Left ventricle myocardium superior (tissue), 1 donor: Measurements from ENCODE around the gene AK9. TPM values are rescaled to one million over a fixed set of nuclear protein-coding genes. Genes with fewer than 3 reads are reported as not detected.
A peak's percentile ranks its signal among the peaks of the same experiment; 100 is the strongest.
"Not testable (repeated sequence)": the region's sequence is repeated elsewhere in the genome, so short reads cannot be mapped to it uniquely, and the experiment has no call there.

Experiments
- ATAC-seq: fragments of 200-7000 bp; cut with Tn5 transposase; one replicate; pipeline ENCODE4 v1.9.1; 2020; ENCODE audit warnings: mild to moderate bottlenecking, moderate library complexity
- DNase-seq: peaks from one replicate; pipeline ENCODE4 v3.0.0-alpha.2; 2020
- intact Hi-C: fragments of 100-400 bp; cut with micrococcal nuclease; formaldehyde crosslinking; loops from one replicate; pipeline ENCODE4 v1.11.0; 2022
- total RNA-seq: library from RNA; stranded (reverse); fragmentation: NEBNext Ultra II Directional; extraction: Animal tissue kit (Norgen Biotek cat#: 25700); gene quantifications from one replicate; pipeline ENCODE4 v1.2.1, GENCODE V29; 2021
- donor health status: DM: no; HTN: yes; CAD: no; lungs with severe emphysema.

The AK9 gene
- total RNA-seq, 1 donor from 2014 or later, result 11.7 TPM

DNA sequence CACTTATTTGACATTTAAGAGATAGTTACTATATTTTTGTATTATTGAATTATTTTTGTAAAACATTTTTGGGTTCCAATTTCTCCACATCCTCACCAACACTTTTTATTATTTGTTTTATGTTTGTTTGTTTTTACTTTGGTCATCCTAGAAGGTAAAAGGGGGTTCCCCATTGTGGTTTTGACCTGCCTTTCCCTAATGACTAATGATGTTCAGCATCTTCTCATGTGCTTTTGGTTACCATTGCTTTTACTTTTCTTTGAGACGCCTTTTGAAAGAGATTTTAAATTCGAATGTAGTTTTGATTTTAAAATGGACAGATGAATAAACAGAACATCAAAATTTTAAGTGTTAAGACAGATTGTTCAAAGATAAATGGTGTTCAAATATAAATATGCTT is 46.9 kb downstream of the AK9 start:
- DNase-seq (no peak), ATAC-seq (no peak)
- intact Hi-C loops, result no loop called here

DNA sequence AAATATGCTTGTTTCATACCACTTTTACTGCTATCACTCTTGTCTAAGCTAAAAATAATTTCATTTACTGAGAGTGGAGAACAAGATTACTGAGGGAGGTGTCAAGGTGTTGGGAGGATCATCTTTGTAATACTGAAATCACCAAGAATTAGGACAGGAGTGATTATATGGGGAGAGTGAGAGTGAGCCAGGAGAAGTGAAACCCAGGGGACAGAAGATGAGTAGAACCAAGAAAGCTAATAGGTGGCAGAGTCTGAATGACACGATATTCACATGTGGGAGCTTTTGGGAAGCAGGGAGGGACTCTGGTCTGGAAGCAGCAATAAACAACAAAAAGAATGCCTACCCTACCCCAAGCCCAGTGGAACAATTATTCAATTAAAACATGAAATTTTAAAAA is 58.6 kb downstream of the AK9 start:
- DNase-seq, result no peak
- intact Hi-C loops, result no loop called here
- ATAC-seq, result no peak

DNA sequence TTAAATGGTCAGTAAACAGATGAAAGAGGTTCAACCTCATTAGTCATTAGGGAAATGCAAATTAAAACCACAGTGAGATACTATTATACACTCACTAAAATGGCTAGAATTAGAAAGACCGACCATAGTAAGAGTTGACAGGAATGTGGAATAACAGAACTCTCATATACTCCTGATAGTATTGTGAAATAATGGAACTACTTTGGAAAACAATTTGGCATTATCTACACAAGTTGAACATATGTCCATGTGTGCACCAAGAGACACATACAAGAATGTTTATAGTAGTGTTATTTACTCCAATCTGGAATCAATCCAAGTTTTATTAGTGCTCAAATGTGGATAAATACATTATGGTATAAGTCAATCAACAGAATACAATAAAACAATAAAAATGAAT is 59.6 kb downstream of the AK9 start:
- intact Hi-C loops, result no loop called here
- DNase-seq, result no peak
- ATAC-seq, result no peak

DNA sequence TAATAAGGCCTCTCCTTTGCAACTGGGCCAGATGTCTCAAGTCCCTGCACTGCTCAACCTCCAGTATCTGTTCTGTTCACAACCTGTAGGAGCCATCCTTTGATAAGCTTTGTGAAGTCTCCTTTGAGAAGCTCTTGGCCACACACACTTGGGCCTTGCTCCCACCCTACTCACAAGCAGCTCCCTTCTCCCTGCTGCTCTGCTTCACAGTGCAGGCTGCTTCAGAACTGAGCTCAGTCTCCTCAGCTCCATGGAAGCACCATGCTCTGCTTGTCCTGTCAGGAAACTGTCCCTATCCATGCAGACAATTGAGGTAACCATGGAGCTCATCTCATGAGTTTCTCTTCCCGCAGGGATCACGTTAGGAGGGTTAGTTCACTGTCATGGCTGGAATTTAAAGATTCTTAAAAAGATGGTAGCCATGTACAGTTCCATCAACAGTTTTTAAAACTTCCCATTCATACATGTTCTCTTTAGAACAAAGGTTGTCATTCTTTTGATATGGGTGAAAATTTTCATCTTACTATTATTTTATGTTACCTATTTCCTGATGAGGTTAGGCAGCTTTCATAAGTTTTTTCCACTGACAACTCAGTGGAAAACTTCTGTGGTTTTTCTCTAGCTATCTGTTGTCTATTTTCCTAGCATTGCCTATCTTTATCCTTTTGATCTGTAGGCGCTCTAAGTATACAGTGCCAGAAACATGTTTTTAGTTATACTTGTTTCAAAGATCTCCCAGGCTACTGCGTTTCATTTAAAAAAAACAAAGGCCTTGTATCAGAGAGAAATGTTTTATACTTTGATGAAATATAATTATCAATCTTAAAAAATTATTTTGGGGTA is 62.6 kb downstream of the AK9 start:
- DNase-seq, result no peak
- intact Hi-C loops, result no loop called here
- ATAC-seq, result no peak

- ATAC-seq (no peak), DNase-seq (no peak)
- intact Hi-C loops, result no loop called here
Observed at GRCh38 chr6:109626311-109626710, 64.7 kb downstream of the AK9 start.

- intact Hi-C loops, result no loop called here
- DNase-seq (no peak), ATAC-seq (no peak)
Observed at GRCh38 chr6:109625199-109625598, 65.8 kb downstream of the AK9 start.

DNA sequence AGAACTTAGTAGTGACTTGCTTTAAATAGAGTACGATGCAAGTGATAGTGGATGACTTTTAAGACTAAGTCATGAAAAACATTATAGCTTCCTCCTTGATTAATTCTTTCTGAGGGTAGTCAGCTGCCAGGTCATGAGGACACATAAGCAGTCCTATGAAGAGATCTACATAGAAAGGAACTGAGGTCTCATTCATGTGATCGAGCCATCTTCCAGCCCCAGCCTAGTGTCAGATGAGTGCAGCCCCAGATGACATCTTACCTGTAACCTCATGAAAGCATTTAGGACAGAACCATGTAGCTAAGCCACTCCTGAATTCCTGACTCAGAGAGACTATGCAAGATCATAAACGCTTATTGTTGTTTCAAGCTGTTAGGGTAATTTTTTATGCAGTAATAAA is 67.7 kb downstream of the AK9 start:
- intact Hi-C loops, result no loop called here
- ATAC-seq (no peak), DNase-seq (no peak)

DNA sequence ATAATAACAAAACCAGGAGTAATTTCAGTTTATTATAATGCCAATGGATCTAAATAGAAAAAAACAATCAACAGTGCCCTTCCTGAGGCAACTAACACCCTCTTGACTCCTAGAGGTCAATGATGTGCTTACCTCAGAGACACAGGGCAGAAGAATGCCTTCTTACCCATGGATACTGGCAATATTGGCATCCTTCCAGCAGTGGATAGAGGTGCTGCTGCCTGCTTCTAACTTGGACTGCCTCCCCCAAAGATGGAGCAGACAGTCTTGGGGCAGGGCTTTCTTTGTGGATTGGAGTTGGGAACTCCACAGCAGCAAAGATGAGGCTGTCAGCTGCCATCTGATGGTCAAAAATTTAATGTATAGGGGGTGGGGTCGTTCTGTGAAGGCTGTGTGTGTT is 78.7 kb downstream of the AK9 start:
- ATAC-seq, result no peak
- intact Hi-C loops, result no loop called here
- DNase-seq, result no peak

- intact Hi-C loops, result no loop called here
- ATAC-seq (no peak), DNase-seq (no peak)
Observed at GRCh38 chr6:109611502-109611901, 79.5 kb downstream of the AK9 start.

- intact Hi-C loops, result no loop called here
- ATAC-seq, result no peak
- no peak for DNase-seq
Observed at GRCh38 chr6:109610590-109610989, 80.4 kb downstream of the AK9 start.

DNA sequence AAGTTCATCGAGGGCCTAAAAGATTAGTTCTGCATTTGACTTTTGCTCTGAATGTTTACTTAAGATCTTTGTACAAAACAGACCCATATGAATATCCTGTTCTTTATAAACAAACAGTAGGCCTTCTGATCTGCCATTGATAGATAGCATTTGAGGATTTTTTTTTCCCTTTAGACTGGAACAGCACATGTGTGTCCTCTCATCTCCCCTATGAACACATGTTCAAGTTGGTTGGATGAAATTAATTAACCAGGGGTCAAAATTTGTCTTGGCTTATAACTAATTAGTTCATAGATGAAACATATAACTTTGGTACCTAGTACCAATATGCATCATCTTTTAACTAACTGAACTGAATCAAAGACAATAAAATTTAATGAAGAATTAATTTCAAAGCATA is 81.3 kb downstream of the AK9 start:
- ATAC-seq (no peak), DNase-seq (no peak)
- intact Hi-C loops, result no loop called here

DNA sequence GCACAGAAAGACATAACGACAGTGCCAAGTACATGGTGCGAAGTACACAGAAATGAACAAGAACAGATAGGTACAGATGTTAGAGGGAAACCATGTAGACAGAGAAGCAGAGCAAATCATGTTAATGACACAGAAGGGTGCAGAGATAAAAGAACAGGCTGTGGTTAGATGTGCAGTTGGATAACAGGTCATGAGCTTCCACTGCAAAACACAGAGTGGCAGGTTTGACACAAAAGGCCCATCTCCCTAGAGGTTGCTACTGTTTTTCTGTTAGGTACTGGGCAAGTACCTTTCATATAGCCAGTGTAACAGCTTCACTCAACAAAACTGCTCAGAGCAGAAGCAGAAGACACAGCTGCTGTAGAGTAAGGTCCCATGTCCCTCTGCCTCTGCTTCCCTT is 84.6 kb downstream of the AK9 start:
- intact Hi-C loops, result no loop called here
- no peak for ATAC-seq
- DNase-seq, result no peak

DNA sequence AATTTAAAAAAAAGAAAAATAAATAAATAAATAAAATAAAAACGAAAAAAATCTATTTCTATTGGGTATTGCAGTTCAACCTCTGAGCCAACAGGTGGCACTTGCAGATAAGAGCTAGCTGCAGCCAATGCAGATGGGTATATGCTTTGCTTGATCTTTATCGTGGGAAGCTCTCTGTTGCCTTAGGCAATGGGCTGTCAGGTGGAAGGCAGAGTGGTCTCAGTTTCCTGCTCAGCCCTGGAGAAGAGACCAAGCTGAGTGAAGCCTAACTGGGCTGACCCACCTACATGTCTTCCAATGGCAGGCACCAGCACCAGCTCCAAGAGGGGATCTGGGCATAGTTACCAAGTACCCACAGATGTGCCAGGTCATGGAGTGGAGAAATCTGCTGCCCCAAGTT is 95.0 kb downstream of the AK9 start:
- no peak for ATAC-seq
- intact Hi-C loops, result no loop called here
- no peak for DNase-seq

DNA sequence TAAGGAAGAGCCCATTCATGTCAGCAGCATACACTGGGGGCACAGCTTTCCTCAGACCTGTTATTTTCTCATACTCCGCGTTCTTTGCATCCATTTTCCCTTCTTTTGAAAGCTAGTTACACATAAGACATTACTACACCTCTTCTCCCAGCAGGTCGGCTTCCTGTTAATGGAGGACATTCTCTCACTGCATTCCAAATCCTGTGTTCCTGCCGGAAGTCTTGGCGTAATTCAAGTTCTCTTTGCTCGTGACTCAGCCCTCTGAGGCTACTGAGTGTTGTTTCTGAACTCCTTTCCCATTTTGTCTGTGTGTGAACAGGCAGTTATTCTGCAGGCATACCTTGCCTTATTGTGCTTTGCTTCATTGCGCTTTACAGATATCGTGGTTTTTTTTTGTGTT is 110.5 kb downstream of the AK9 start:
- intact Hi-C loops, result no loop called here
- DNase-seq (no peak), ATAC-seq (no peak)

DNA sequence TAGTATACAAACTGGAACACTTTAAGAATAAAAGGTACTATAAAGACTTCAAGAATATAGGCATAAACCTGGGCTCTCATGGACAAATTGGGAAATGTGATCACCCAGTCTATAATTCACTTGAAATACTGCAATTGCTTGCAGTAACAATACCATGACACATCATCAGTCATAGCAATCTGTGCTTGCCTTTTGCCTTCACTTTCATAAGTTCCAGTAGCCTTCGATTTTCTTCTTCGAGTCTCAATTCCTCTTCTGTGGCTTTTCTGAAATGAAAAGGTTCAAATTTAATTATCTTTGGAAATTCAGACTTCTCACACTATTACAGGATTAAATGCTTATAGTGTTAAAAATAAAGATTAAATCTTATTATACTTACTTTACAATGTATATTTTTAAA is 111.6 kb downstream of the AK9 start:
- ATAC-seq (no peak), DNase-seq (no peak)
- intact Hi-C loops, result no loop called here

DNA sequence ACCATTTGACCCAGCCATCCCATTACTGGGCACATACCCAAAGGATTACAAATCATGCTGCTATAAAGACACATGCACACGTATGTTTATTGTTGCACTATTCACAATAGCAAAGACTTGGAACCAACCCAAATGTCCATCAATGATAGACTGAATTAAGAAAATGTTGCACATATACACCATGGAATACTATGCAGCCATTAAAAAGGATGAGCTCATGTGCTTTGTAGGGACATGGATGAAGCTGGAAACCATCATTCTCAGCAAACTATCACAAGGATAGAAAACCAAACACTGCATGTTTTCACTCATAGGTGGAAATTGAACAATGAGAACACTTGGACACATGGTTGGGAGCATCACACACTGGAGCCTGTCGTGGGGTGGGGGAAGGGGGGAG is 121.1 kb downstream of the AK9 start:
- ATAC-seq, intact Hi-C loops, DNase-seq: not testable (repeated sequence)

DNA sequence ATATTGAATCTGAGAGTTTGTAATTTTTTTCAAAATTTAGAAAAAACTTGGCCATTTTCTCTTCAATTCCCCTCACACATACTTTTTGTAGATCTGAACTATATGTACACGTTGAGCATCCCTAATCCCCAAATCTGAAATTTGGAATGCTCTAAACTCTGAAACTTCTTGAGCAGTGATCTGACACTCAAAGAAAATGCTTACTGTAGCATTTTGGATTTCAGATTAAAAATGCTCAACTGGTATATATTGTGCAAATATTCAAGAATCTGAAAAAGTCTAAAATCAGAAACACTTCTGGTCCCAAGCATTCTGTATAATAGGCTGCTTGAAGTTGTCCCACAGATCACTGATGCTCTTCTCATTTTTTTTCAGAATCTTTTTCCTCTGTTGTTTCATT is 129.2 kb downstream of the AK9 start:
- intact Hi-C loops, result no loop called here
- DNase-seq, result no peak
- no peak for ATAC-seq

- ATAC-seq (no peak), DNase-seq (no peak)
- intact Hi-C loops, result no loop called here
Observed at GRCh38 chr6:109531446-109531845, 159.6 kb downstream of the AK9 start.

DNA sequence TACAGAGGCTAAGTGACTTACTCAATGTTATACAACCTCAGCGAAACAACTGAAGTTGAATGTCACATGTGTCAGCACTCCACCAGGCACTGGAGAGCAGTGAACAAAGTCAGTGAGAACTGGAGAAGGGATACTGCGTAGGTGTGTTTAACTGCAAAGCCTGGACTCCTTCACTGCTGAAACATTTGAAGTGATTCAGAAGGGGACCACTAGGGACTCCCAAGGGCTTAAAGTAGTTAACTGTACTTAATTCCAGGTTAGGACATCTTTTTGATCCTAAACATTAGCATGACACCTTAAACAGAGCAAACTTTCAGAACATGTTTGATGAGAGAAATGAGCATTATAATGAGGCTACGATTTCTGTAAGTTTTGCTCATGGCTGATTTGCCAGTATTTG is 163.0 kb downstream of the AK9 start:
- intact Hi-C loops, result no loop called here
- no peak for ATAC-seq
- no peak for DNase-seq

DNA sequence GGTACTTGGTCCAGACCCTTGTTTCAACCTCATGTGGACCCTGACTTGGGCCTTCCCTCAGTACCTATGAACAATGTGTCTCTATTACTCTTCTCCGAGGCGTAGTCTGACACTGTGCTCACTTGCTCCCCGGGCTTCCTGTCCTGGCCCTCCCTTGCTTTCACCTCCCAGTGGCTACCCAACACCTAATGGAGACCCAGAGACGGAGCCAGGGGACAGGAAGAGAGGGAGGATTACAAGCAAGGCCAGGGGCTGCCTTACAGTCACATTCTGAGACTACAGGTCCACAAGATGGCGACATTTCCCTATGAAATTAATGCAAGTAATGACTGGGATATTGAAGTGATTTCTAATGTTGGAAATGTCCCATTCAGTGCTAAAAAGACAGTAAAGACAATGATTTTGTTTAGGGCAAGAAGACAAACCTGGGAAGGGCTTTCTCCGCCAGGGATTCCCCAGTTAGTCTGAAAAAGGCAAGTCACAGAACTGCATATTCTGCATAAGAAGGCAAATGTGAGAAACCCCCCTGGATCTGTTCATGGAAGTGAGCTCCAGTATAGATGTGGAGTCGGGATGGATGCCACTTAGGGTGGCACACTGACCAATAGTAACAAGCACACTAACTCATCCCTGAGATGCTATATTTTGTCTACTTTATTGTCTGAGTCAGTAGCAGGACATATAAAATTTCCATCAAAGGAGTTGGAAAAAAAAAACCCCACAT is 163.9 kb downstream of the AK9 start:
- intact Hi-C loops, result no loop called here
- peak; percentile 52 for ATAC-seq
- no peak for DNase-seq

DNA sequence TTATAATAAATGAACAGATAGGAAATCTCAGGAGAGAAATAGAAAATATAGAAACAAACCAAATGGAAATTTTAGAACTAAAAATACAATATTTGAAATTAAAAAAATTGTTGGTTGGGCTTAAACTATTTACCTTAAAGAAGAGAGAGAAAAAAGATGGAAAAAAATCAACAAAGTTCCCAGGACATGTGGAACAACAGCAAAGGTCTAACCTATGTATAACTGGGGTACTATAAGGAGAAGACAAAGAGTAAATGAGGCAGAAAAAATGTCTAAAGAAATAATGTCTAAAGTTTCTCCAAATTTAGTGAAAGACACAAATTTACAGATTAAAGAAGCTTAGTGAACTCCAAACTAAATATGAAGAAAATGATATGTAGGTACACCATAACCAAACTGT is 166.9 kb downstream of the AK9 start:
- intact Hi-C loops, result no loop called here
- ATAC-seq (no peak), DNase-seq (no peak)
